GM12878 (cell line): ENCODE results near the gene CASK. TPM values are rescaled to one million over a fixed set of nuclear protein-coding genes. Genes with fewer than 3 reads are reported as not detected.
A peak's percentile ranks its signal among the peaks of the same experiment; 100 is the strongest.

ENCODE experiments used
- ATAC-seq: fragments of 200-7000 bp; cut with Tn5 transposase; 3 replicates; pipeline ENCODE4 v1.9.1; 2020; ENCODE audit warnings: mild to moderate bottlenecking, moderate library complexity
- BruUV-seq: library from RNA; stranded (reverse); fragments of 400-500 nt; replicated peaks from 2 replicates; lab custom pipeline; 2021; lab: Mats Ljungman, UMichigan
- CTCF ChIA-PET: fragments of 300-600 bp; sonication (Branson Sonifier 250); formaldehyde crosslinking; extraction: SDS; loops from one replicate; lab custom pipeline; 2021; ENCODE audit warnings: inconsistent platforms; lab: Yijun Ruan, JAX
- POLR2A ChIA-PET: fragments of 350-600 bp; formaldehyde crosslinking; extraction: SDS; loops from one replicate; lab custom pipeline; 2021; ENCODE audit warnings: inconsistent platforms; lab: Charles Lee
- RAD21 ChIA-PET: fragments of 300-600 bp; sonication (Branson Sonifier 250); formaldehyde crosslinking; loops from one replicate; lab custom pipeline; 2023; ENCODE audit warnings: antibody characterized with exemption; ENCODE audit not compliant: unreplicated experiment; lab: Charles Lee
- SMC1A ChIA-PET: fragments of 300-600 bp; sonication (Branson Sonifier 250); formaldehyde crosslinking; loops from one replicate; lab custom pipeline; 2023; ENCODE audit not compliant: unreplicated experiment, uncharacterized antibody; lab: Charles Lee
- DNase-seq: peaks from one replicate; pipeline ENCODE4 v3.0.0-alpha.2; 2011; ENCODE audit warnings: low read depth, low spot score
- FAIRE-seq: peaks from 3 replicates; lab custom pipeline; 2011; peaks lifted over from hg19 to GRCh38; lab: Jason Lieb, UNC
- H2AFZ ChIP-seq: 2 replicates; pipeline ENCODE4 v1.6.0; 2011; ENCODE audit warnings: low read depth, low read length, control low read depth; ENCODE audit not compliant: control insufficient read depth
- H3K27ac ChIP-seq: 2 replicates; pipeline ENCODE4 v1.5.1; 2011; ENCODE audit warnings: control low read depth; ENCODE audit not compliant: control insufficient read depth, insufficient read depth
- H3K27me3 ChIP-seq, 2 experiments: replicated peaks in 1 of 2; 2 replicates each; pipeline versions ENCODE4 v1.6.0 to v1.6.1; 2011; ENCODE audit warnings: low read length in 1 of 2; ENCODE audit not compliant: control insufficient read depth in 2 of 2, insufficient read depth in 2 of 2
- H3K36me3 ChIP-seq, 2 experiments: 2 replicates each; pipeline ENCODE4 v1.5.1; 2011; ENCODE audit warnings: low read length in 1 of 2; ENCODE audit not compliant: control insufficient read depth in 2 of 2, insufficient read depth in 2 of 2
- H3K4me1 ChIP-seq: 2 replicates; pipeline ENCODE4 v1.6.1; 2011; ENCODE audit warnings: mild to moderate bottlenecking, low read length, moderate library complexity, mixed read lengths; ENCODE audit not compliant: control insufficient read depth, insufficient read depth
- H3K4me2 ChIP-seq: 2 replicates; pipeline ENCODE4 v1.6.0; 2011; ENCODE audit warnings: control low read depth; ENCODE audit not compliant: control insufficient read depth, insufficient read depth
- H3K4me3 ChIP-seq: fragments of 200-600 bp; sonication (generic); 2 replicates; pipeline ENCODE4 v1.5.1; 2016
- H3K79me2 ChIP-seq: 2 replicates; pipeline ENCODE4 v1.6.0; 2011; ENCODE audit warnings: low read length; ENCODE audit not compliant: control insufficient read depth, insufficient read depth
- H3K9ac ChIP-seq: 2 replicates; pipeline ENCODE4 v1.8.0; 2011; ENCODE audit warnings: low read length, control low read depth, mixed read lengths; ENCODE audit not compliant: control insufficient read depth, insufficient read depth
- H3K9me3 ChIP-seq: replicated peaks from 3 replicates; pipeline ENCODE4 v1.5.1; 2011; ENCODE audit warnings: mild to moderate bottlenecking, low read length; ENCODE audit not compliant: control insufficient read depth, insufficient read depth
- H4K20me1 ChIP-seq: 2 replicates; pipeline ENCODE4 v1.6.0; 2011; ENCODE audit not compliant: control insufficient read depth, insufficient read depth
- ETV6 ChIP-seq, 2 experiments: fragments of 450-650 bp in 1 of 2; IDR thresholded peaks in 1 of 2; conservative IDR thresholded peaks in 1 of 2; 2 replicates each; pipeline ENCODE4 v1.6.1; 2014; ENCODE audit warnings: antibody characterized with exemption in 1 of 2, borderline replicate concordance in 1 of 2, low read depth in 1 of 2, mild to moderate bottlenecking in 1 of 2, moderate library complexity in 1 of 2
- IRF4 ChIP-seq: IDR thresholded peaks from 2 replicates; pipeline ENCODE4 v1.6.1; 2011; ENCODE audit warnings: low read depth, low read length
- IRF5 ChIP-seq: fragments of 450-650 bp; IDR thresholded peaks from 2 replicates; pipeline ENCODE4 v1.6.1; 2017; ENCODE audit warnings: borderline replicate concordance
- NFYB ChIP-seq: IDR thresholded peaks from 2 replicates; pipeline ENCODE4 v1.6.1; 2011; ENCODE audit warnings: low read depth, mild to moderate bottlenecking, low read length, improper control_type of control experiment, moderate library complexity; ENCODE audit not compliant: insufficient read depth
- RFX5 ChIP-seq: IDR thresholded peaks from 2 replicates; pipeline ENCODE4 v1.6.1; 2011; ENCODE audit warnings: low read depth, low read length, improper control_type of control experiment
- YY1 ChIP-seq: IDR thresholded peaks from 2 replicates; pipeline ENCODE4 v1.6.1; 2011; ENCODE audit warnings: low read depth, mild to moderate bottlenecking, low read length
- WGBS: methylation state at CpG from one replicate; pipeline ENCODE4 v1.1.6; 2016; ENCODE audit warnings: low lambda C conversion rate; ENCODE audit not compliant: insufficient replicate concordance, insufficient coverage; ENCODE audit errors: missing lambda C conversion rate; 5-methylcytosine and 5-hydroxymethylcytosine counted together
- in situ Hi-C: fragments of 300-500 bp; cut with MboI; formaldehyde crosslinking; loops from 9 replicates; pipeline ENCODE4 v1.14.3; 2018; ENCODE audit warnings: mixed read lengths
- intact Hi-C: fragments of 100-400 bp; cut with micrococcal nuclease; formaldehyde crosslinking; loops from one replicate; pipeline ENCODE4 v1.14.2; 2022; ENCODE audit not compliant: unreplicated experiment
- polyA plus RNA-seq, 11 experiments: library from polyadenylated mRNA; depleted of rRNA in 4 of 11; unstranded in 6 of 11; stranded (reverse) in 5 of 11; fragments of >200 nt; fragmentation: Nextera tagmentation in 4 of 11; fragmentation: Illumina TruSeq in 1 of 11; extraction: Ambion mirVana in 4 of 11; extraction: Trizol in 1 of 11; gene quantifications; 1 replicate in 1 of 11; 2 replicates in 10 of 11; pipeline versions ENCODE4 v1.2.1 to v1.2.3, GENCODE V29; 2011 to 2016; ENCODE audit warnings: inconsistent platforms in 2 of 11, missing spikeins in 2 of 11, low read depth in 1 of 11
- total RNA-seq, 4 experiments: library from RNA; depleted of rRNA in 3 of 4; stranded (reverse); fragments of >200 nt in 3 of 4; fragmentation: Illumina TruSeq in 1 of 4; extraction: Trizol in 1 of 4; gene quantifications; 2 replicates each; pipeline versions ENCODE4 v1.2.1 to v1.2.3, GENCODE V29; 2013 to 2021
- TF ChIP-seq, protein P1 (sequence below): fragments of 450-650 bp; IDR thresholded peaks from 2 replicates; pipeline ENCODE4 v1.6.1; 2018; ENCODE audit warnings: mild to moderate bottlenecking, low read depth, moderate library complexity; ENCODE audit not compliant: partially characterized antibody
- TF ChIP-seq, protein P2 (sequence below): fragments of 450-650 bp; IDR thresholded peaks from 2 replicates; pipeline ENCODE4 v1.6.1; 2017; ENCODE audit warnings: mild to moderate bottlenecking

The CASK gene
- total and polyA plus RNA-seq, 10 of the 15 experiments (the other 5 are each of a cell fraction or from before 2014, with no cell fraction given) = 0.60 to 45.9 (median 4.8) TPM

GRCh38 chrX:41722214-41722613 lies 201.1 kb downstream of the CASK start:
- H3K4me2 ChIP-seq = no peak overlapping the region
- no peaks in the 10 kb centered on the region for H4K20me1 ChIP-seq
- in situ Hi-C loops (no loop called here), intact Hi-C loops (loop anchor here (5.0 kb wide), 1 partner anchor 50 kb away; no protein-coding TSS in a partner anchor)
- H3K36me3 ChIP-seq = no peaks in the 10 kb centered on the region
- no TSS peak for BruUV-seq
- no peak overlapping the region for H2AFZ ChIP-seq
- ChIA-PET SMC1A (interaction anchor here (0.7 to 1.9 kb wide), 2 partner anchors 8 to 9 kb away, joined by 3 to 4 read pairs; no protein-coding TSS in a partner anchor), RAD21 (no interaction called here), CTCF (interaction anchor here (1.9 kb wide), 1 partner anchor 37 kb away, joined by 6 read pairs; no protein-coding TSS in a partner anchor), POLR2A (no interaction called here)
- no peak overlapping the region for H3K4me3 ChIP-seq
- DNase-seq (no peak), ATAC-seq (no peak), FAIRE-seq (peak; percentile 65)
- 17% methylated on average over 3 of the region's 3 CpGs for WGBS
- peak; percentile 36; the same call in 1 of the 2 replicates for TF ChIP-seq NFYB
- no peak for TF ChIP-seq ETV6 (conservative IDR thresholded peaks at IDR 0.05 in 1 of 2, IDR thresholded peaks at IDR 0.05 in 1 of 2; ENCODE audit: borderline replicate concordance in 1 of 2, low read depth in 1 of 2)
- TF ChIP-seq YY1 = 0 out of 2 replicates have a peak, but pooled peaks have one; percentile 57
- H3K79me2 ChIP-seq = no peaks in the 10 kb centered on the region
- no peak overlapping the region; the same call in 1 of the 2 replicates for H3K27ac ChIP-seq
- peaks cover 28% of the 10 kb centered on the region for H3K4me1 ChIP-seq
- H3K9me3 ChIP-seq = peaks cover 7% of the 10 kb centered on the region; the same call in 2 of the 3 replicates
- H3K9ac ChIP-seq = no peak overlapping the region
- no peaks in the 10 kb centered on the region for H3K27me3 ChIP-seq

- SMC1A ChIA-PET = interaction anchor here (0.7 to 1.9 kb wide), 3 partner anchors 8 to 18 kb away, joined by 3 to 4 read pairs (median 3); no protein-coding TSS in a partner anchor
- Histone ChIP-seq H3K9me3 (peaks cover 8% of the 10 kb centered on the region; the same call in 2 of the 3 replicates), H3K4me2 (no peak overlapping the region), H3K4me1 (peaks cover 28% of the 10 kb centered on the region), H3K27me3 (no peaks in the 10 kb centered on the region), H2AFZ (no peak overlapping the region), H3K27ac (no peak overlapping the region; the same call in 1 of the 2 replicates), H3K79me2 (no peaks in the 10 kb centered on the region), H3K36me3 (no peaks in the 10 kb centered on the region), H3K4me3 (no peak overlapping the region), H3K9ac (no peak overlapping the region), H4K20me1 (no peaks in the 10 kb centered on the region)
- intact Hi-C loops (loop anchor here (2.0 to 5.0 kb wide), 2 partner anchors 15 to 49 kb away; no protein-coding TSS in a partner anchor), in situ Hi-C loops (no loop called here)
- no TSS peak for BruUV-seq
- DNase-seq (no peak), FAIRE-seq (peak; percentile 62), ATAC-seq (peak; percentile 20)
- RAD21 ChIA-PET = no interaction called here
- 0% methylated on average over 1 of the region's 1 CpG for WGBS
- POLR2A ChIA-PET = no interaction called here
- CTCF ChIA-PET = interaction anchor here (1.9 kb wide), 1 partner anchor 38 kb away, joined by 6 read pairs; no protein-coding TSS in a partner anchor
- TF ChIP-seq IRF4 (no peak), IRF5 (no peak), RFX5 (no peak)
- TF ChIP-seq, protein P1, sequence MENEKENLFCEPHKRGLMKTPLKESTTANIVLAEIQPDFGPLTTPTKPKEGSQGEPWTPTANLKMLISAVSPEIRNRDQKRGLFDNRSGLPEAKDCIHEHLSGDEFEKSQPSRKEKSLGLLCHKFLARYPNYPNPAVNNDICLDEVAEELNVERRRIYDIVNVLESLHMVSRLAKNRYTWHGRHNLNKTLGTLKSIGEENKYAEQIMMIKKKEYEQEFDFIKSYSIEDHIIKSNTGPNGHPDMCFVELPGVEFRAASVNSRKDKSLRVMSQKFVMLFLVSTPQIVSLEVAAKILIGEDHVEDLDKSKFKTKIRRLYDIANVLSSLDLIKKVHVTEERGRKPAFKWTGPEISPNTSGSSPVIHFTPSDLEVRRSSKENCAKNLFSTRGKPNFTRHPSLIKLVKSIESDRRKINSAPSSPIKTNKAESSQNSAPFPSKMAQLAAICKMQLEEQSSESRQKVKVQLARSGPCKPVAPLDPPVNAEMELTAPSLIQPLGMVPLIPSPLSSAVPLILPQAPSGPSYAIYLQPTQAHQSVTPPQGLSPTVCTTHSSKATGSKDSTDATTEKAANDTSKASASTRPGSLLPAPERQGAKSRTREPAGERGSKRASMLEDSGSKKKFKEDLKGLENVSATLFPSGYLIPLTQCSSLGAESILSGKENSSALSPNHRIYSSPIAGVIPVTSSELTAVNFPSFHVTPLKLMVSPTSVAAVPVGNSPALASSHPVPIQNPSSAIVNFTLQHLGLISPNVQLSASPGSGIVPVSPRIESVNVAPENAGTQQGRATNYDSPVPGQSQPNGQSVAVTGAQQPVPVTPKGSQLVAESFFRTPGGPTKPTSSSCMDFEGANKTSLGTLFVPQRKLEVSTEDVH = no peak
- TF ChIP-seq, protein P2, sequence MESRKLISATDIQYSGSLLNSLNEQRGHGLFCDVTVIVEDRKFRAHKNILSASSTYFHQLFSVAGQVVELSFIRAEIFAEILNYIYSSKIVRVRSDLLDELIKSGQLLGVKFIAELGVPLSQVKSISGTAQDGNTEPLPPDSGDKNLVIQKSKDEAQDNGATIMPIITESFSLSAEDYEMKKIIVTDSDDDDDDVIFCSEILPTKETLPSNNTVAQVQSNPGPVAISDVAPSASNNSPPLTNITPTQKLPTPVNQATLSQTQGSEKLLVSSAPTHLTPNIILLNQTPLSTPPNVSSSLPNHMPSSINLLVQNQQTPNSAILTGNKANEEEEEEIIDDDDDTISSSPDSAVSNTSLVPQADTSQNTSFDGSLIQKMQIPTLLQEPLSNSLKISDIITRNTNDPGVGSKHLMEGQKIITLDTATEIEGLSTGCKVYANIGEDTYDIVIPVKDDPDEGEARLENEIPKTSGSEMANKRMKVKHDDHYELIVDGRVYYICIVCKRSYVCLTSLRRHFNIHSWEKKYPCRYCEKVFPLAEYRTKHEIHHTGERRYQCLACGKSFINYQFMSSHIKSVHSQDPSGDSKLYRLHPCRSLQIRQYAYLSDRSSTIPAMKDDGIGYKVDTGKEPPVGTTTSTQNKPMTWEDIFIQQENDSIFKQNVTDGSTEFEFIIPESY = no peak
Measured at GRCh38 chrX:41721590-41721989, 201.8 kb downstream of the CASK start.
